Activated T-cell treated with anti-CD3 and anti-CD28 coated beads, Interleukin-2, amount 50 U/mL, for 72 hours (primary cell): ENCODE results near the gene UMODL1. TPM values are rescaled to one million over a fixed set of nuclear protein-coding genes. Genes with fewer than 3 reads are reported as not detected.

Experiments
- ATAC-seq, 2 donors: fragments of 150-1000 bp; cut with Tn5 transposase; replicated peaks in 1 of 2; 2 replicates each; pipeline ENCODE4 v1.10.0; 2021; ENCODE audit warnings: moderate library complexity in 2 of 2, mild to moderate bottlenecking in 1 of 2
- DNase-seq, 2 donors: peaks; one replicate each; pipeline ENCODE4 v3.0.0; 2021 to 2022; ENCODE audit warnings: mixed read lengths in 1 of 2
- H3K27ac Mint-ChIP-seq: one replicate; pipeline ENCODE4 v1.8.0; 2022; ENCODE audit warnings: mild to moderate bottlenecking, moderate library complexity, mixed read lengths
- H3K27me3 Mint-ChIP-seq: one replicate; pipeline ENCODE4 v1.8.0; 2022; ENCODE audit warnings: low read depth, mixed read lengths
- H3K36me3 Mint-ChIP-seq, 2 donors: one replicate each; pipeline ENCODE4 v1.8.0; 2022; ENCODE audit warnings: mixed read lengths in 2 of 2, mild to moderate bottlenecking in 1 of 2; ENCODE audit not compliant: insufficient read depth in 2 of 2
- H3K4me1 Mint-ChIP-seq: one replicate; pipeline ENCODE4 v1.8.0; 2022; ENCODE audit warnings: low read depth, mixed read lengths
- H3K4me3 Mint-ChIP-seq, 2 donors: one replicate each; pipeline ENCODE4 v1.8.0; 2022; ENCODE audit warnings: mild to moderate bottlenecking in 2 of 2, mixed read lengths in 2 of 2, moderate library complexity in 2 of 2
- H3K9me3 Mint-ChIP-seq, 2 donors: one replicate each; pipeline ENCODE4 v1.8.0; 2022; ENCODE audit warnings: mixed read lengths in 2 of 2
- total RNA-seq, 2 donors: library from RNA; stranded (reverse); gene quantifications; one replicate each; pipeline ENCODE4 v1.2.3, GENCODE V29; 2022

UMODL1 gene
- under 1 TPM; 0.39 to 0.89 TPM for total RNA-seq

- no peaks in the 10 kb centered on the region for H3K36me3 Mint-ChIP-seq
- H3K4me1 Mint-ChIP-seq = peaks cover 3% of the 10 kb centered on the region
- H3K27ac Mint-ChIP-seq = no peak within 1 kb of the TSS
- H3K4me3 Mint-ChIP-seq = no peak within 1 kb of the TSS
- ATAC-seq (no peak), DNase-seq (no peak)
- no peaks in the 10 kb centered on the region for H3K27me3 Mint-ChIP-seq
- H3K9me3 Mint-ChIP-seq = no peaks in the 10 kb centered on the region
Measured at GRCh38 chr21:42071146-42071737, at the start of gene UMODL1. Gene UMODL1 (plus strand): TSS chr21:42071317. CDS start chr21:42071317, 0 bp downstream.

GRCh38 chr21:42021371-42022090, 49.6 kb upstream of the UMODL1 start:
- no peak overlapping the region for H3K27ac Mint-ChIP-seq
- ATAC-seq (no peak), DNase-seq (no peak)
- no peaks in the 10 kb centered on the region for H3K36me3 Mint-ChIP-seq
- no peak overlapping the region for H3K4me3 Mint-ChIP-seq
- H3K27me3 Mint-ChIP-seq = no peaks in the 10 kb centered on the region
- no peaks in the 10 kb centered on the region for H3K9me3 Mint-ChIP-seq
- no peaks in the 10 kb centered on the region for H3K4me1 Mint-ChIP-seq

GRCh38 chr21:42022091-42022430, 49.1 kb upstream of the UMODL1 start:
- no peaks in the 10 kb centered on the region for H3K36me3 Mint-ChIP-seq
- H3K27me3 Mint-ChIP-seq = no peaks in the 10 kb centered on the region
- H3K27ac Mint-ChIP-seq = no peak overlapping the region
- DNase-seq (no peak), ATAC-seq (no peak)
- no peaks in the 10 kb centered on the region for H3K4me1 Mint-ChIP-seq
- no peak overlapping the region for H3K4me3 Mint-ChIP-seq
- no peaks in the 10 kb centered on the region for H3K9me3 Mint-ChIP-seq

- no peak for ATAC-seq
- H3K27me3 Mint-ChIP-seq = no peaks in the 10 kb centered on the region
- H3K9me3 Mint-ChIP-seq = no peaks in the 10 kb centered on the region
- H3K36me3 Mint-ChIP-seq = no peaks in the 10 kb centered on the region
- H3K4me1 Mint-ChIP-seq = no peaks in the 10 kb centered on the region
- DNase-seq = no peak
- no peak overlapping the region for H3K27ac Mint-ChIP-seq
- H3K4me3 Mint-ChIP-seq = no peak overlapping the region
Measured at GRCh38 chr21:42022906-42023305, 48.2 kb upstream of the UMODL1 start.

- H3K9me3 Mint-ChIP-seq = no peaks in the 10 kb centered on the region
- H3K36me3 Mint-ChIP-seq = no peaks in the 10 kb centered on the region
- H3K4me1 Mint-ChIP-seq = no peaks in the 10 kb centered on the region
- ATAC-seq (no peak), DNase-seq (no peak)
- no peak overlapping the region for H3K4me3 Mint-ChIP-seq
- no peaks in the 10 kb centered on the region for H3K27me3 Mint-ChIP-seq
- H3K27ac Mint-ChIP-seq = no peak overlapping the region
Measured at GRCh38 chr21:42025376-42026081, 45.6 kb upstream of the UMODL1 start.

GRCh38 chr21:42026082-42026435, 45.1 kb upstream of the UMODL1 start:
- Mint-ChIP-seq H3K9me3 (no peaks in the 10 kb centered on the region), H3K4me3 (no peak overlapping the region), H3K27me3 (no peaks in the 10 kb centered on the region), H3K27ac (no peak overlapping the region), H3K36me3 (no peaks in the 10 kb centered on the region), H3K4me1 (no peaks in the 10 kb centered on the region)
- no peak for DNase-seq
- no peak for ATAC-seq

GRCh38 chr21:42027085-42027821, 43.9 kb upstream of the UMODL1 start:
- ATAC-seq (no peak), DNase-seq (no peak)
- no peaks in the 10 kb centered on the region for H3K4me1 Mint-ChIP-seq

GRCh38 chr21:42027822-42028765, 43.0 kb upstream of the UMODL1 start:
- H3K27me3 Mint-ChIP-seq = no peaks in the 10 kb centered on the region
- no peaks in the 10 kb centered on the region for H3K4me1 Mint-ChIP-seq
- ATAC-seq (no peak), DNase-seq (no peak)
- H3K4me3 Mint-ChIP-seq = no peak overlapping the region
- H3K9me3 Mint-ChIP-seq = no peaks in the 10 kb centered on the region
- H3K27ac Mint-ChIP-seq = no peak overlapping the region
- no peaks in the 10 kb centered on the region for H3K36me3 Mint-ChIP-seq

More at GRCh38 chr21:42027085-42027821, 43.9 kb upstream of the UMODL1 start:
- no peak overlapping the region for H3K4me3 Mint-ChIP-seq
- no peaks in the 10 kb centered on the region for H3K36me3 Mint-ChIP-seq
- H3K27ac Mint-ChIP-seq = no peak overlapping the region
- H3K9me3 Mint-ChIP-seq = no peaks in the 10 kb centered on the region
- no peaks in the 10 kb centered on the region for H3K27me3 Mint-ChIP-seq

GRCh38 chr21:42028766-42029425, 42.2 kb upstream of the UMODL1 start:
- H3K4me3 Mint-ChIP-seq = no peak overlapping the region
- H3K27ac Mint-ChIP-seq = no peak overlapping the region
- ATAC-seq (no peak), DNase-seq (no peak)
- no peaks in the 10 kb centered on the region for H3K27me3 Mint-ChIP-seq
- H3K36me3 Mint-ChIP-seq = no peaks in the 10 kb centered on the region
- no peaks in the 10 kb centered on the region for H3K4me1 Mint-ChIP-seq
- no peaks in the 10 kb centered on the region for H3K9me3 Mint-ChIP-seq

GRCh38 chr21:42030311-42030710, 40.8 kb upstream of the UMODL1 start:
- H3K4me3 Mint-ChIP-seq = no peak overlapping the region
- H3K27ac Mint-ChIP-seq = no peak overlapping the region
- no peak for DNase-seq
- H3K27me3 Mint-ChIP-seq = no peaks in the 10 kb centered on the region
- no peaks in the 10 kb centered on the region for H3K4me1 Mint-ChIP-seq
- no peaks in the 10 kb centered on the region for H3K9me3 Mint-ChIP-seq
- H3K36me3 Mint-ChIP-seq = no peaks in the 10 kb centered on the region
- no peak for ATAC-seq

GRCh38 chr21:42031241-42031640, 39.9 kb upstream of the UMODL1 start:
- Mint-ChIP-seq H3K4me3 (no peak overlapping the region), H3K27me3 (no peaks in the 10 kb centered on the region), H3K27ac (no peak overlapping the region), H3K4me1 (no peaks in the 10 kb centered on the region), H3K9me3 (no peaks in the 10 kb centered on the region), H3K36me3 (no peaks in the 10 kb centered on the region)
- DNase-seq = no peak
- ATAC-seq = no peak

- Mint-ChIP-seq H3K4me3 (no peak overlapping the region), H3K9me3 (no peaks in the 10 kb centered on the region), H3K27ac (no peak overlapping the region), H3K36me3 (no peaks in the 10 kb centered on the region), H3K4me1 (no peaks in the 10 kb centered on the region), H3K27me3 (no peaks in the 10 kb centered on the region)
- ATAC-seq (no peak), DNase-seq (no peak)
Measured at GRCh38 chr21:42031816-42032215, 39.3 kb upstream of the UMODL1 start.
